Measurements from ENCODE around the gene ARHGAP32. TPM values are rescaled to one million over a fixed set of nuclear protein-coding genes. Genes with fewer than 3 reads are reported as not detected.
"Not testable (repeated sequence)": the region's sequence is repeated elsewhere in the genome, so short reads cannot be mapped to it uniquely, and the experiment has no call there.

The ARHGAP32 gene
- polyA plus RNA-seq, 1 donor from 2014 or later, result 0.54 TPM

DNA sequence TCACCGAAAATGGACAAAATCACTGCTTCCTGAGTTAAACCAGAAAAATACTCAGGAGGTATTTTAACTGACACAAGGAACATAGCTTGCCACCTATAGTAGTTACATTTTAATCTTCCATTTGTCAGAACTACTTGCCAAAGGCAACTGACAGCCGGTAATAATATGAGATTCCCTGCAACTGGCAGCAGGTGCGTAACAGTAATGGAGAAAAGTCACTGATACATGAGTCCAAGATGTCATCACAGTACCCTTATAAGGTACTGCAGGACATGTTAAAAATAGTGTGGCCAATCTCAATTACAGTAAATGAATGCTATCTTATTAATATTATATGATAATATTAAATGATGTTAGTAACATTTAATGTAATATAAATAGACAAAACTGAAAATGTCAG lies 21.1 kb upstream of the ARHGAP32 start:
- H3K4me3 Mint-ChIP-seq, result no peak overlapping the region
- peaks cover 0 to 3% (median 0%) of the 10 kb centered on the region in 3 donors for H3K4me1 Mint-ChIP-seq

DNA sequence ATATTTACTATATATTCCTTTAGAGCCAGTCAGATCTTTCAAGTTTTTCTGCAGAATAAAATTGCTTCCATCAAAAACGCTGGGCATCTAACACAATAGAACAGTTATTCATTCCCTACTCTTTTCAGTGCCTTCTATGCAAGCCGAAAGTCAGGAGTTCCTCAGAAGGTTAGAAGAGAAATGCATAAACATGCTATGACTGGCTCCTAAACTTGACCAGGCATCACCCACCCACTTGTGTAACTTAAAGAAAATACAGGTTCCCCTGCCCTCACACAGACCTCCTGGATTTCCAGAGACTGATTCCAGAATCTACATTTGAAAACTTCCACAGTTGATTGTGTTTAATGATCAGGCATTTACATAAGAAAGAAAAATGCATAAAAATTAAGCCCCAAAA lies 19.3 kb upstream of the ARHGAP32 start:
- H3K27me3 Mint-ChIP-seq, result no peaks in the 10 kb centered on the region
- H3K27ac Mint-ChIP-seq, result no peak overlapping the region
- H3K4me3 Mint-ChIP-seq, result no peak overlapping the region
- H3K9me3 Mint-ChIP-seq, result peaks cover 0 to 7% (median 2%) of the 10 kb centered on the region in 3 donors
- peaks cover 0 to 1% (median 0%) of the 10 kb centered on the region in 3 donors for H3K4me1 Mint-ChIP-seq
- no peaks in the 10 kb centered on the region for H3K36me3 Mint-ChIP-seq

More for the DNA sequence above, 21.1 kb upstream of the ARHGAP32 start:
- H3K36me3 Mint-ChIP-seq, result no peaks in the 10 kb centered on the region
- H3K9me3 Mint-ChIP-seq, result peaks cover 0 to 7% (median 2%) of the 10 kb centered on the region in 3 donors
- H3K27ac Mint-ChIP-seq, result no peak overlapping the region
- H3K27me3 Mint-ChIP-seq, result no peaks in the 10 kb centered on the region

DNA sequence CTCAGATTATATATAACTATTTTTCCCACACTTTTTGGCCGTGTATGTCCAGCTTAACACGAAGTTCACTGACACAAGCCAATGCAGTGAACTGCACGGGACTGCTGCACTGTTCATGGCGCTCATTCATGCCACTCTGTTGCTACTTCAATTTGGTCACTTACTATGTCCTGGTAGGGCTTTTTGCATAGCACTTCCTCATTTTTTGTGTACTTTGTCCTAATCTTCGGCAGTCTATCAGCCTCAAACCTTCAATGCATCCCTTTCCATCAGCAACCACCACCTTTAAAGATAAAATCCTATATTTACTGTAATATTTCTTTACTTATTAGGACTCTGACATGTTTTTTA lies 18.7 kb upstream of the ARHGAP32 start:
- peaks cover 0 to 5% (median 2%) of the 10 kb centered on the region in 3 donors for H3K9me3 Mint-ChIP-seq
- H3K4me3 Mint-ChIP-seq, result no peak overlapping the region
- H3K27me3 Mint-ChIP-seq, result no peaks in the 10 kb centered on the region
- H3K4me1 Mint-ChIP-seq, result peaks cover 0 to 1% (median 0%) of the 10 kb centered on the region in 3 donors
- H3K27ac Mint-ChIP-seq, result no peak overlapping the region
- H3K36me3 Mint-ChIP-seq, result no peaks in the 10 kb centered on the region

DNA sequence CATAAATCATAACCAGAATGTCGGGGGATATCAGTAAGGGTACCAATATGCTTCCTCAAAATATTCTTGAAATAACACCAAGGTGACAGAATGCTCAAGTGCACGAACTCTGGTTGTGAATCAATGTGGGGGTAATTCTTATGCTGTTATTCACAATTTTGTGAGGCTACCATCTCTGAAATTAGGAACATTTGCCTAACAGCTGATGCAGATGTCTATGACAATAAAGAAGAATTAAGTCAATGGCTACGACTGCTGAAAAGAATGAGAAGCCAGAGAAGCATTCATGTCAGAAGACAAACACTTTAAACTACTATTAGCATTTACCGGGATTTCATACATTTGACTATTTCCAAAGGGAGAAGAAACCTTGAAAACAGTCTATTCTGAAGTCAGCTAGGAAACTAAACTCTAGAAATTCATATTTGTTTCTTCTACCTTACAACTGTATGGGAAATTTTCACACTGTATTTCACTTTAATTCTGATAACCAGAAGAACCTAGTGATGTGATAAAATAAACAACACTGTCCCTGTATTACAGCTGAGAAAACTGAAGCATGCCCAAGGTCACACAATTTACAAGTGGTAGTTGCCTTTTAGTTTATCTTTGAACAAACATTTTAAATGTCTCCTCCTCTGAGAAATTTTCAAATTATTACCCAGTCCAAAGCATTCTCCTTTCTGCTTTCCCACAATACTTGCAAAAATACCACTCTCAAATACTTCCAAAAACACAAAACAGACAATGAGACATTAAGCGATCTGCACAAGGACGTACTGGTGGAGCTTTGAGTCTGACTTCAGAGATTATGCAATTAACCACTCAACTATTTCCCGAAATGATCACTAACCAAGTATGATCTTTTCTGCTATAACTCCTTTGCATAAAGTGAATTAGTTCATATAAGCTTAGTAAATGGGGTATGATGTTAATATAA lies 18.0 kb upstream of the ARHGAP32 start:
- no peaks in the 10 kb centered on the region for H3K27me3 Mint-ChIP-seq
- peaks cover 0 to 1% (median 0%) of the 10 kb centered on the region in 3 donors for H3K4me1 Mint-ChIP-seq
- H3K36me3 Mint-ChIP-seq, result no peaks in the 10 kb centered on the region
- peaks cover 0 to 2% (median 0%) of the 10 kb centered on the region in 3 donors for H3K9me3 Mint-ChIP-seq
- no peak overlapping the region for H3K27ac Mint-ChIP-seq
- no peak overlapping the region for H3K4me3 Mint-ChIP-seq

DNA sequence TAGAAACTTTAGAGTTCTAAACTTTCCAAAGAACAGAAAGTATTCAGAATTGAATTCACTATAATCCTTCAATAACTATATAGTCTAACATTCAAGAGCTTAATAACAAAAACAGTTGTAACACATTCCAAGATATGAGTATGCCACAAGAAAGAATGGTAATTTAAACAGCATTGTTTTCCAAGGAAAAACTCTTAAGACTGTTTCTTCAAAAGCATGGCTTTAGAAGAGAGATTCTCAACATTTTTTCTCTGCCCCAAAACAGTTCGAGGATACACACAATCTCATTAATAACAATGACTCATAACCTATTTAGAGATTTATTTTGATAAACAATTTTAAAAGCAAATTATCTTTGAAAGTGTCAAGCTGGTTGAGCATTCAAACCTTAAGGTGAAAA lies 16.7 kb upstream of the ARHGAP32 start:
- Mint-ChIP-seq H3K36me3 (no peaks in the 10 kb centered on the region), H3K4me3 (no peak overlapping the region), H3K27me3 (no peaks in the 10 kb centered on the region), H3K9me3 (peaks cover 0 to 2% (median 0%) of the 10 kb centered on the region in 3 donors), H3K27ac (no peak overlapping the region), H3K4me1 (peaks cover 0 to 1% (median 0%) of the 10 kb centered on the region in 3 donors)

DNA sequence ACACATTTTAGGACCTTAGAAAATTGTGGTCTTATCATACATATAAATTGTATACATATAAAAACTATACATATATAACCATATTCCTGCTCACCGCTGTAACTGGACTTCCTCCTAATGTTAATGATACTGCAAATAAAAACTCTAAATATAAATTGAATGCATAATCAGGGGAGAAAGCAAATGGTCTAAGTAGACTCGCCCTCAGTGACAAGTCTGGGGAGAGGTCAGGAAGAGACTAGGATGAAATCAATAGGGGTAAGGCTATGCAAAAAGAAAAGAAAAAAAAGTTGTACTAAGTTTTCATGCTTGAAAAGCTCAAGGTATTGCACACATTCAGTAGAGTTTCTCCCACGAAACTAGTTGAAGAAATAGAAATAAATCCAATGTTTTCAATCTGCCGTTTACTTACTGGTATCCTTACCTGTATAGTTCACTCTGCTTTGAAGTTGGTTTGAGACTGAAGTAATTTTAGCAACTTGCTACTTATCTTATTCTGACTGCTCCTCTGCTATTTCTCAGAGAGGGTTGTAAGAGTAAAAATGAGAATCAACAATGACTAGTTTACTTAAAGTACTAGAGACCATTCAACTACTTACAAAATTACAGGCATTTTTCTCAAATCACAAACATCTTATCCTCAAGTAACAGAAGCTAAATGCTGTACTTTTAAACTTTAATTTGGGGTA lies 12.2 kb upstream of the ARHGAP32 start:
- H3K27ac Mint-ChIP-seq, result no peak overlapping the region
- no peaks in the 10 kb centered on the region for H3K27me3 Mint-ChIP-seq
- peaks cover 0 to 4% (median 2%) of the 10 kb centered on the region in 3 donors for H3K9me3 Mint-ChIP-seq
- H3K36me3 Mint-ChIP-seq, result no peaks in the 10 kb centered on the region
- H3K4me1 Mint-ChIP-seq, result no peaks in the 10 kb centered on the region
- H3K4me3 Mint-ChIP-seq, result no peak overlapping the region

DNA sequence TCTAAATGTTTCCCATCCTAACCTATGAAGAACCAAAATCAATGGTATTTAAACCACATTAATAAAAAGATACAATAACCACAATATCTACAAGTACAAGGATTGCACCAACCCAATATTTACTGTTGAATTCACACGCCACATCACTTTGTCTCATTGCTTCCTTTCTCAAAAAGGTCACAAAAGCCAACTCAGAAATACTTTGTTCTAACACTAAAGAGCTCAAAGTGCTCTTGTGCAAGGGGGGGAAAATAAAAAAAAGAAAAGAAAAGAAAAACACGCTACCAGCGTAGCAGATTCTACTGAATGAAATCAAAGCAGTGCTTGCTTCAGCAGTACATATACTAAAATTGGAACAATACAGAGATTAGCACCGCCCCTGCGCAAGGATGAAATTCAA lies 10.5 kb upstream of the ARHGAP32 start:
- Mint-ChIP-seq H3K27me3 (no peaks in the 10 kb centered on the region), H3K9me3 (peaks cover 4 to 9% (median 8%) of the 10 kb centered on the region in 3 donors), H3K4me3 (no peak overlapping the region), H3K27ac (no peak overlapping the region), H3K36me3 (no peaks in the 10 kb centered on the region), H3K4me1 (no peaks in the 10 kb centered on the region)

DNA sequence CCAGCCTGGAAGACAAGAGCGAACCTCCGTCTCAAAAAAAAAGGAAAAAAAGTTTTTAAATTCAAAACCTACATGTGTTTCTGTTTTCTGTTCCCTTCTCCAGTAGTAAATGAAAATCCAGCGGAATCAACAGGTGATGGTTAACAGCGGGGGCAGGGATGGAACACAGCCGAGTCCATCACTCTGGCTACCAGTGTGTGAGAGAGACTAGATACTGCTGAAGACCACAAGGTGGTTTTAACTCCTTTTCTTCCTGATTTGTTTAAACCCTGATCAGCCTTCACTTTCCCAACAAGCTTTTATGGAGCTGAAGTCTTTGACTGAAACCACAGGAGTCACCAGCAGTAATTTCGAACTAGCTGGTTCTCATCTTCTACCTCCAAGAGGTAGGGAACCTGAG lies 3.6 kb upstream of the ARHGAP32 start:
- H3K27me3 Mint-ChIP-seq, result no peaks in the 10 kb centered on the region
- H3K4me1 Mint-ChIP-seq, result no peaks in the 10 kb centered on the region
- H3K4me3 Mint-ChIP-seq, result no peak overlapping the region
- peaks cover 4 to 12% (median 6%) of the 10 kb centered on the region in 3 donors for H3K9me3 Mint-ChIP-seq
- H3K36me3 Mint-ChIP-seq, result no peaks in the 10 kb centered on the region
- H3K27ac Mint-ChIP-seq, result no peak overlapping the region

DNA sequence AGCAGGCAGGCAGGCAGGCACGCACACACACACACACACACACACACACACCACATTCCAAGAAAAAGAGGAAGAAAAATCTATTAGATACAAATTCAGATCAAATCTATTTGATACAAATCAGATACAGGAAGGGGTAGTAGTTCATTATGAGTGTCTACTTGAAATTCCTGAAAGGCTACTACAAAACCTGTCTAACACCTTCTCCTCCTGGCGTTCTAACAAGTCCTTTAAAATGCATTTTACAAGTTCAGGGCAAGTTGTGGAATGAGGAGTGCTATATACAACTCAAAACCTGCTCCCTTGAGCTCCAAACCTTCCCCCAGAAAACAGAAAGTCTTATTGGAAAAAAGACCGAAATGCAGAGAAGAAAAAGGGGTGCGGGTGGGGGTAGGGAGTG lies 476 bp downstream of the ARHGAP32 start:
- H3K36me3 Mint-ChIP-seq, result no peaks in the 10 kb centered on the region
- no peaks in the 10 kb centered on the region for H3K27me3 Mint-ChIP-seq
- no peak overlapping the region for H3K4me3 Mint-ChIP-seq
- no peaks in the 10 kb centered on the region for H3K4me1 Mint-ChIP-seq
- no peak overlapping the region for H3K27ac Mint-ChIP-seq
- peaks cover 0 to 12% (median 5%) of the 10 kb centered on the region in 3 donors for H3K9me3 Mint-ChIP-seq

DNA sequence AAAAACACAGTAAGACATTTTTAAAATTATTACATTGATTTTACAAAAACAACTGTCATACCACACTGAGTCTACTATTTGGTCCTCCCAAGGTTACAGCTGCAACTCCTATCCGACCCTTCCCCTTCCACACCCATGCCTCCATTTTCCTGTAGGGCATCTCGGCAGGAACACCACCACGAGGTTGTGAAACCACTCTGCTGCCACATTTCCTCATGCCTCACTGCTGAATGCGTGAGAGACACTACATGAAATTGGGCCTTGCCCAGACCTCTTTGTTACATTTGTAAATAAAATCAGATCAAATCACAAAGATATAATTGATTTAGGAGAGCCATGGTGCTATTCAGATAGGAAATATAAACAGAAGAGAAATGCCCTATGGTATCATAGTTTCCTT lies 2.0 kb downstream of the ARHGAP32 start:
- Mint-ChIP-seq H3K9me3 (peaks cover 0 to 17% (median 13%) of the 10 kb centered on the region in 3 donors), H3K36me3 (no peaks in the 10 kb centered on the region), H3K4me3 (no peak overlapping the region), H3K27me3 (no peaks in the 10 kb centered on the region), H3K27ac (no peak overlapping the region), H3K4me1 (no peaks in the 10 kb centered on the region)

DNA sequence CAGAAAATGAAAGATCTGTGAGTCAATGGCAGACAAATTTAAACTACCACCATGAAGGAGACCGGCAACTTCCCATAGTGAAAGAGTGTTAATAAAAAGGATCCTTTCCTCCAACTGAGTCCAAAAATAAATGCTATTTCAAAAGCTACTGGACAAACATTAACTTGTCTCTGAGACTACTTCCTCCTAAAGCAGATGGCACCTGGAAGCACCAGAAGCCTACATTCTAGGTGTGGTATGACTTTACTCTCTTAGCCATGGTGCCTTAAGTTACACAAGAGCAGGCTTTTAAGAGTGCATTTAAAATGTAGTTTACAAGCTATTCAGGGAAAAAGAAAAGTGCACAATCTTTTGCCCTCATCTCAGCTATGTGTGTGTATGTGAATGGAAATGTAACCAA lies 2.5 kb downstream of the ARHGAP32 start:
- Mint-ChIP-seq H3K27ac (no peak overlapping the region), H3K9me3 (peaks cover 0 to 17% (median 13%) of the 10 kb centered on the region in 3 donors), H3K27me3 (no peaks in the 10 kb centered on the region), H3K4me3 (no peak overlapping the region), H3K4me1 (no peaks in the 10 kb centered on the region), H3K36me3 (no peaks in the 10 kb centered on the region)

DNA sequence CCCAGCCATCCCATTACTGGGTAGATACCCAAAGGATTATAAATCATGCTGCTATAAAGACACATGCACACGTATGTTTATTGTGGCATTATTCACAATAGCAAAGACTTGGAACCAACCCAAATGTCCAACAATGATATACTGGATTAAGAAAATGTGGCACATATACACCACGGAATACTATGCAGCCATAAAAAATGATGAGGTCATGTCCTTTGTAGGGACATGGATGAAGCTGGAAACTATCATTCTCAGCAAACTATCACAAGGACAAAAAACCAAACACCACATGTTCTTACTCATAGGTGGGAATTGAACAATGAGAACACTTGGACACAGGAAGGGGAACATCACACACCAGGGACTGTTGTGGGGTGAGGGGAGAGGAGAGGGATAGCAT lies 7.0 kb downstream of the ARHGAP32 start:
- H3K4me3 Mint-ChIP-seq, H3K27me3 Mint-ChIP-seq, H3K36me3 Mint-ChIP-seq, H3K4me1 Mint-ChIP-seq, H3K27ac Mint-ChIP-seq: not testable (repeated sequence)
- H3K9me3 Mint-ChIP-seq, result peaks cover 0 to 17% (median 17%) of the 10 kb centered on the region in 3 donors

DNA sequence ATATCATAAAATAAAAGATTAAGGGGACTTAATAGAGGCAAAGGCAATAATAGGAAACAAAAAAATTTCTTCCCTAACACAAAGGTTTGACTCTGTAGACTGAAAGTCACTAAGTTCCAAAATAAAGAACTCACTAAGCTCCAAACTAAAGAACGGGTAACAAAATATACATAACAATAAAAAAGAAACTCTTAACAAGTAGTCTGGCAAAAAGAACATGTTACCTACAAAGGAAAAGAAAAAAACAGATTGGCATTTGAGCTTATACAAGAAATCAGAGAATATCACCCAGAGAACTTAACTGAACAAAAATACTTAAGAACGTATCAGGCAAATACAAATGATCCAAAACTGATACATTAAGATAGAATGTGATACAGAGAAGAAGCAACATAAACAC lies 7.5 kb downstream of the ARHGAP32 start:
- no peaks in the 10 kb centered on the region for H3K4me1 Mint-ChIP-seq
- no peak overlapping the region for H3K27ac Mint-ChIP-seq
- peaks cover 0 to 17% (median 17%) of the 10 kb centered on the region in 3 donors for H3K9me3 Mint-ChIP-seq
- no peaks in the 10 kb centered on the region for H3K27me3 Mint-ChIP-seq
- no peak overlapping the region for H3K4me3 Mint-ChIP-seq
- H3K36me3 Mint-ChIP-seq, result no peaks in the 10 kb centered on the region

DNA sequence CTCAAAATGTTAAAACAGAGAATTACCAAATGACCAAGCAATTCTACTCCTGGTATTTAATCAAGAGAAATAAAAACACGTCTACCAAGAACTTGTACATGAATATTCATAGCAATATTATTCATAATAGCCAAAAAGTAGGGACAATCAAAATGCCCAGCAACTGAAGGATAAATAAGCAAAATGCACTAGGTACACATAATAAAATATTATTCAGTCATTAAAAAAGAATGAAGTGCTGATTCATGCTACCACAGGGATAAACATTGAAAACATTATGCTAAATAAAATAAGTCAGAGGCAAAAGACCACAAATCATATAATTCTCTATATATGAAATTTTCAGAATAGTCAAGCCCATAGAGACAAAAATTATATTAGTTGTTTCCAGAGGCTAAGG lies 24.8 kb downstream of the ARHGAP32 start:
- Mint-ChIP-seq H3K36me3 (peaks cover 1% of the 10 kb centered on the region), H3K4me1 (no peaks in the 10 kb centered on the region), H3K27ac (no peak overlapping the region), H3K4me3 (no peak overlapping the region), H3K27me3 (no peaks in the 10 kb centered on the region), H3K9me3 (peaks cover 4 to 19% (median 11%) of the 10 kb centered on the region in 3 donors)

DNA sequence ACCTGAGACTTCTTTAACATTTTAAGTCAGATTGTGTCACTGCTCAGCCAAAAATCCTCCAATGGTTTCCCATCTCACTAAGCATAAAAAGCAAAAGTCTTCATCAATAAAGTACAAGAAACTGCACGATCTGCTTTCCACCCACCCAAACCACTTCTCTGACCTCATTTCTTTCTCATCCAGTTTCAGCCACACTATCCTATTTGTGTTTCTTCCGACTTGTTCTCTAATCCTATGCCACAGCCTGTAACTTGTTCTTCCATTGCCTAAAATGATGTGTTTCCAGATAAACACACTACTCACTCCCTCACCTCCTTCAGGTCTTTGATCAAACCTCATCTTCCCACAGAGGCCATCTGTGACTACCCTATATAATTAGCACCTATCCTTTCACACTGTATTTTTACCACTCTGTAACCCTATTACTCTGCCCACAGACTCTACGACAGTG lies 28.4 kb downstream of the ARHGAP32 start:
- no peaks in the 10 kb centered on the region for H3K4me1 Mint-ChIP-seq
- H3K4me3 Mint-ChIP-seq, result no peak overlapping the region
- no peaks in the 10 kb centered on the region for H3K27me3 Mint-ChIP-seq
- H3K9me3 Mint-ChIP-seq, result peaks cover 8 to 17% (median 10%) of the 10 kb centered on the region in 3 donors
- no peak overlapping the region for H3K27ac Mint-ChIP-seq
- peaks cover 4% of the 10 kb centered on the region for H3K36me3 Mint-ChIP-seq
